22Rv1 (cell line): ENCODE results near the gene ARFGAP1.

ENCODE experiments used
- CTCF ChIP-seq: fragments of 450-650 bp; IDR thresholded peaks from 2 replicates; pipeline ENCODE4 v1.5.1; 2017; ENCODE audit warnings: mild to moderate bottlenecking
- ZFX ChIP-seq: fragments of 450-650 bp; IDR thresholded peaks from 2 replicates; pipeline ENCODE4 v1.6.1; 2017; ENCODE audit warnings: antibody characterized with exemption, borderline replicate concordance

- TF ChIP-seq ZFX (no peak), CTCF (no peak)
These were observed 11.4 kb downstream of the ARFGAP1 start for GRCh38 chr20:63284083-63284440.
